VCaP (cell line): ENCODE data around the gene ZRSR2.
A peak's percentile ranks its signal among the peaks of the same experiment; 100 is the strongest.

ENCODE experiments used
- H3K27ac ChIP-seq: fragments of 450-650 bp; 2 replicates; pipeline ENCODE4 v1.5.1; 2017
- CTCF ChIP-seq: fragments of 450-650 bp; conservative IDR thresholded peaks from 2 replicates; pipeline ENCODE4 v1.5.1; 2017; ENCODE audit warnings: mild to moderate bottlenecking, moderate library complexity

Gene ZRSR2

GRCh38 chrX:15781961-15782699 is 8.2 kb upstream of the ZRSR2 start:
- H3K27ac ChIP-seq, result no peak overlapping the region
- TF ChIP-seq CTCF, result no peak

GRCh38 chrX:15785176-15785750 is 5.0 kb upstream of the ZRSR2 start:
- TF ChIP-seq CTCF, result no peak
- H3K27ac ChIP-seq, result no peak overlapping the region

GRCh38 chrX:15786915-15787314 is 3.4 kb upstream of the ZRSR2 start:
- no peak overlapping the region for H3K27ac ChIP-seq
- TF ChIP-seq CTCF, result no peak

- no peak for TF ChIP-seq CTCF
These were observed 546 bp downstream of the ZRSR2 start for GRCh38 chrX:15790769-15791290.

GRCh38 chrX:15797707-15798106 is 7.4 kb downstream of the ZRSR2 start:
- H3K27ac ChIP-seq, result no peak overlapping the region
- TF ChIP-seq CTCF, result no peak

More at GRCh38 chrX:15790769-15791290, 546 bp downstream of the ZRSR2 start:
- H3K27ac ChIP-seq, result peak overlapping the region; percentile 75

- H3K27ac ChIP-seq, result 0 out of 2 replicates have a peak overlapping the region, but pooled peaks have one; percentile 10
- no peak for TF ChIP-seq CTCF
These were observed 14.3 kb downstream of the ZRSR2 start for GRCh38 chrX:15804563-15804962.

GRCh38 chrX:15808254-15808653 is 18.0 kb downstream of the ZRSR2 start:
- TF ChIP-seq CTCF, result no peak

More at GRCh38 chrX:15808254-15808653, 18.0 kb downstream of the ZRSR2 start:
- no peak overlapping the region for H3K27ac ChIP-seq
